GM21367 (cell line): ENCODE measurements around the gene FEM1C.

Experiments
- ATAC-seq: cut with Tn5 transposase; IDR thresholded peaks from one replicate; pipeline ENCODE4 v1.9.1; 2021; ENCODE audit not compliant: unreplicated experiment

The FEM1C gene

DNA sequence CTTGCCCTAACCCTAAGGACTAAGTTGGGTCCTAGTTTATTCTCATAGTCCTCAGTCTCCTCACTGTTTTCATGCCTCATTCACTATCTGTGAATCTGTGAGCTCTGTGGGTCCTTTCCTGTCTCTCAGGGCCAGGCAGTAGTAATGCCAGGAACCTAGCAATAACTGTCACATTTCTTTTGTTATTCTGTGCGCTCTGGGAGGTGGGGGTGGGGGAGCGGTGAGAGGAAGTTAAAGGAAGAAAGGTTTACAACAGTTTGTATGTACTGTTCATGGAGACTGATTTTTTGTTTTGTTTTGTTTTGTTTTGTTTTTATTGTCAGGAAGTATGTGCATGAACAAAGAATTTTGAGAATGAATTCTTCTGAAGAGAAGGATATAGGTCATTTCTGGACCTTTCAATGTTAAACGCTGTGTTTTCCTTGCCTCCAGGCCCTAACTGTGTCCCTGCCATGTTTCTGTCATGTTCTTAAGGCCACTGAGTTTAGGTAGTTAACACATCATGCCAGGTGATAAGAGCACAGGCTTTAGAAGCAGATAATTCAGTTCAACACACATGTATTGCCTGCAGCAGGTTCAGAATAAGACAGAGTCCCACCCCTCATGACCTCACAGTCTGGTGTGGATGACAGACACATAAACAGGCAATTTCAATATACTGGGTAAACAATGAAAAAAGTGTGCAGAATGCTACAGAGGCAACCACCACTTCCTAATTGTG, 13.3 kb upstream of the FEM1C start:
- no peak for ATAC-seq

DNA sequence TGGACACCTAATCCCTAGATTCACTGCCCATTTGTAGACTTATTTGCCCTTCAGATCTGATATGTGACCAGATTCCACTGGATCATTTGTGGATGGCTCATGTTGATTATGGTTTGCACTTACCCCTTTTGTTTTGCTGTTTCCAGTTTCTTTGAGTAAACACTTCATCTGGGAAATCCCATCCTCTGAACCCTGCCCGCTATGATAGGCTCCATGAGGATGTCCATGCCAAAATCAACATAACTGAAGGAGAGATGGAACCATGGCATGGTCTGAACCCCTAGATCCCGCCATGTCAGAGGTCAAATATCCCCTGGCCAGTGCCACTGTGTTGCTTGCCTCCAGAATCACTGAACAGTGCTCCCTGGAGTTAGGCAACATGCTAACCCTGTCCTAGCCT, 11.7 kb upstream of the FEM1C start:
- ATAC-seq: no peak

DNA sequence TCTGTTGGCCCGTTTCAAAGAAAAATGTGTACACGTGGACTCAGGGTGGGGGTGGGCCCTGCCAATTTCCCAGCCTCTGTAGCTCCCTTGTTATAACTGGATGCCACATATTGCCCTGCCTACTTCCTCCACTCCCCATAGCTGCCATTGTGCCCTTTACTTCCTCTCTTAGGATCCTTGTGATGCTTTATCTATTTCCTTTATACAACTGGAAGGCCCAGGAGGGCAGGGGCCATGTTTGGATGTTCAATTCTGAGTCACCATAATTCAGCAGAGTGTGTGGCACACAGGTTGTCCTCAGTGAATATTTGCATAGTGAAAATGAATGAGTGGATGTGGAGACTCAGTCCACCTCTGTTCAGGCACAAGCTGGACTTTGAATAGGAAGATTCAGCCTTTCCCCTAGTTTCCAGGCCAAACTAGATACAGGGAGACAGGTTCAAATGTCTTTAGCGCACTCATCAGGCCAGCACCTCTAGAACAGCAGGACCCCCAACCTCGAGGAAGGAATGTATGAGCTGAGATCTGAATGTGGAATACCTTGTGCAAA, 10.6 kb upstream of the FEM1C start:
- ATAC-seq: no peak

DNA sequence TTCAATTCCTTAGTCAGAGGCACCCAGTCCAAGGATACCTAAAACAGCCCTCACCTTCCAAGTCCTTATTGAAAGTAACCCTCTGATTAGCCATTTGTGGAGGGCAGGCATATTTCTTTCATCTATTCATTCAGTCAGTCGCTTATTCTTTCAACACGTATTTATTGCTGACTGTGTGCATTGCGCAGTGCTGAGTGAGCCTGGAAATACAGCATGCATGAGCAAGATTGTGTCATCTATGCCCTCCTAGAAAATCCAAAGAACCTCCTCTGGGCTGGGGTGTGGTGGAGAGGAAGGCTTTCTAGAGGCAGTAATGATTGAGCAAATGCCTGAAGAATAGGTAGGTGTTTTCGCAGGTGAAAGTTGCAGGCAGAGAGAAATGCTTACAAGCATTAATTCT, 8.5 kb upstream of the FEM1C start:
- ATAC-seq: no peak

DNA sequence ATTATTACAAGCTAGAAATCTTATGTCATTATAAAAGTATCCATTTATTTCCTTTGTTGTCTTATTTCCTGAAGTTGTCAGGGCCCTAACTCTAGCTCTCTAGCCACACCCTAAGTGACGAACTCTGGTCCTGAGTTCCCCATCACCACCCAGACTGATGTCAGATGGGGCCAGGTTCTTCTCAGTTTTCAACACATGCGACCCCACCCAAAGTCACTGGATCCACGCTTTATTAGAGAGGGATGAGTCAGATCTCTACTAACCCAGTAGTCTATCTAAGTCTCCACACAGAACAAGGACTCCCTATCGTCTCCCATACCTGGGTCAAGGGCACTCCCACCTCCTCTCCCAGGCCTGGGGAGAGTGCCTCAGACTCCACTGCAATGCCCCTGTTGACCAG, 6.8 kb upstream of the FEM1C start:
- ATAC-seq: no peak

DNA sequence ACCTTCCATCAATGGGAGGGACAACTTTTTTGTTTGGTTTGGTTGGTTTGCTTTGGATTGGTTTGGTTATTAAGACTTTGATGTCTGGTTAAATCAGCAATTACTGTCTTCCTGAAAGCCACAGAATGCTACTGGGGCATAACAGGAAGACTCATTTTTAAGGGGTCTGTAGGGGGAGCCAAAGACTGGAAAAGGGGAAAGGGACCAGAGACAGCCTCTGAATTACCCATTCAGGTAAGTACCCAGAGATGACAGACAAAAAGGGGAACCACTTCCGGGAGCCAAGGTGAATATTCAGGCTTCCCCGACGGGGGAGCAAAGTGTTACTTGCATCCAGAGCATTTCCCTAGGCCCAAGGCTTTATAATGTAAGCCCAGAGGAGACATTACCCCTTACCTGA, 4.6 kb upstream of the FEM1C start:
- peak; percentile 25 for ATAC-seq

DNA sequence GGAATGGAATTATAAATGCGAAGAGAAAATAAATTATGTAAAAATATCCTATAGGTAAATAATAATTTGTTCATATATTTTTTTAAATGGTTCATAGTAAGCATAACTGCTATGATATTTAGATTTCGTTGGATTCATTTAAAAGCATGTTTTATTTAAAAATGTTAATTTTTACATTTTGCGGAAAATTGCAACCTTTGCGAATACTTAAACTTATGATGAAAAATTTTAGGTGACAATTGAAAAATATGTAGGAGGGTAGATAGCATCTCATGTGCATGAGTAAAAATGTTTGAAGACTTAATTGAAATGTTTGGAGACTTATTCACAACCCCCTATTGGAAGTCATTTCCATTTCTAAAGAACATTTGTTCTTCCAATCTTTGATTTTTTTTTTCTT, 4.1 kb upstream of the FEM1C start:
- ATAC-seq: no peak

DNA sequence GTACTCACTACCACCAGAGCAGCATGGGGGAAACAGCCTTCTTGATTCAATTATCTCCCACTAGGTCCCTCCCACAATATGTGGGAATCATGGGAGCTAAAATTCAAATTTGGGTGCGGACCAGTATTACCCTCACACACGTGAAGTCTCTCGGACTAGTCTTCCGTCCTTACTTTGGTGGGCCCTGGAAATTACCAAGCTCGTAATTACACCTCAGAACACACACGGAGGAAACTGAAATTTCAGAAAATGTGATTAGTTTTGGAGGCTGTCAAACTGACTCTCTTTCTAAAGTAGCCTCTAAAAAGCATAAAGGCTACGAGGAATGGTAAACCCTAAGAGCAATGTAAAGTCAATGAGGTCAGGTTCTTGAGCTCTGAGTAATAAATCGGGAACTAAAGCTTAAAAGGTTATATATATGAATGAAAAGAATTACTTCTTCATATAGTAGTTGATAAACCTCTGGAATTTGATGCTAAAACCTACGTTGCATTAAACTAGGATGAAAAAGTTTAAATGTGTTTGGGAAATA, 842 bp upstream of the FEM1C start:
- ATAC-seq: no peak

DNA sequence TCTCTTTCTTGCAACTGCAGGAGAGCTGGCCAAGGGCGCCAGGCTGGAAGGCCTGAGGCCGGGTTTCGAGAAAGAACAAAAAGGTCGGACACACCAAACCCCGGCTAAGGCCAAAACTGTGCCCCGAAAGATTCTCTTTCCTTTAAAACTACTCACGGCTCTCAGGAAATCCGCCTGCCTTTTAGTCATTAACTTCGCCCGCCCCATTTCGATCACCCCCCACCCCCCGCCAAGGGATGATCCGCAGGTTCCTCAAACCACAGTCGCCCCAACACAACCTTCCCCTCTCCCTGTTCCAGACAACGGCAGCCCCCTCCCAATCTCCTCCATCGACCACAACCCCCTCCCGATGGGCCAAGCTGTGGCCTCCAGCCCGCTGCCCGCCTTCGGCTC, 536 bp downstream of the FEM1C start:
- peak; percentile 6 for ATAC-seq

DNA sequence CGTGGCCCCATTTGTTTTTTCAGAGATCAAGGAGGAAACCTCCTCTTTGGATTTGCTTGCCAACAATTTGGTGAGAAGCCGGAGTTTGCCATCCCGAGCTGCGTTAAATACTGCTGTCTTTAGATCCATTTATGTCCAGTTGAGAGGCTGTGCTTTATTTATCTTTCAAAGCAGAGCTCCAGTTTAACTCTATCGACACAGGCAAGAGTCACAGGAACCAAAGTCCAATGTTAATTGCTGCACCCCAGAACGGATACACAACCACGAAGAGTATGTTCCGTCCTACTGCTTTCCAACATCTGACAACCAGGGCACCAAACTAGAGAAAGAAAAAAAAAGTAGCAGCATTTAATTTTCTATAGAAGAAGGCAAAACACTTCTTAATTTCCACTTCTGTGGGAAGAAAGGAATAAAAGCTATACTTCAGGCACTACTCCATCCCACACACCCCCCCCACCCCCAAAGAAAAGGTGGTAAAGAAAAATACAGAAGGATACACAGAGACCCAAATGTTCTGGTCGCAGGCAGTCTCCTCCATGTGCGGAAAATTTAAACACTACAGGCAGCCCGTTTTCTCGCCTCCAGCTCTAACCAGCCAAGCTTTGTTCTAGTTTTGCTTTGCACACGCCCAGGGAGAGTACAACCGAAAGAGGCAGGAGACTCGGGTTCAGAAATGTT, 1.1 kb downstream of the FEM1C start:
- peak; percentile 20 for ATAC-seq

DNA sequence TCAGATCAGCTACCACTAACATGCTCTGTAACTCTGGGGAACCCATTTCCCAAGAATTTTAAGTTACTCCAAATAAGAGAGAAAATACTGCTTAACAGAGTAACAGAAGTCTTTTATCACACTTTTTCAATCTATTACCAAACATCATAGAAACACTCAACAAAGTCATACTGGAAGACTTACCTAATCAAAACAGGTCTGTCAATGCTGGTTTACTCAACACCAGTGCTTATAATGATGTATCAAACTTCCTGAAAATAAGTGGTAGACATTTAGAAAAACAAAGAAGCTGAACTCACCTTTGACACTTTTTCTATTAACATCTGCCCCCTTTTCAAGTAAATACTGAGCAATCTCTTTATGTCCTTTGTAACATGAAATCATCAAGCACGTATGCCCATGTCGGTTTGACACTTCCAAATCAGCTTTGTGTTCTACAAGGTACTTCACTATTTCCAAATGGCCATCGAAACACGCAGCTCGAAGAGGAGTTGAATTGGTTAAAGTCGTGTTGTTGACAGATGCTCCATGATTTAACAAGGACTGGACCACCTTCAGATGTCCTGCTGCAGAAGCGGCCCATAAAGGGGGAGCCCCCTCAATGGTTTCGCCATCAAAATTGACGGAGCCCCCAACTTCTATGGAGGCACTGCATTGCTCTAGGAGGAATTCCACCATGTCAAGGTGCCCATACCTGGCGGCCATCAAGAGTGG, 1.8 kb downstream of the FEM1C start:
- no peak for ATAC-seq

DNA sequence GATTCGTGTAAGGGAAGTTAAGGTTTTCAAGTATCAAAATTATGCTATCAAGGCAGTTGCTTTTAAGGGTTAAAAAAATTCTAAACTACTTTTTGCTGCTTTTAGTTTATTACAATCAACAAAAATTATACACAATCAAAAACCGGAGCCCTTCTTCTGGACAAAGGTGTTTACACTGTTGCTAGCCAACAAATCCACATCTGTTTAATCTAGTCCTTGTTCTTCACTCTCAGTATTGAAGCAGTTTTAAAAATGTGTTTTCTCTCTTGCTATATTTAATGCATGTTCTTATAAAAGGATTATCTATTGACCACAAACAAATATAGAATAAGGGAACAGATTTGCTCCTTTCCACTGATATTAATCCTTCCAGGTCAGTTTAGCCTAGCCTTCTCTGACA, 2.5 kb downstream of the FEM1C start:
- ATAC-seq: no peak

DNA sequence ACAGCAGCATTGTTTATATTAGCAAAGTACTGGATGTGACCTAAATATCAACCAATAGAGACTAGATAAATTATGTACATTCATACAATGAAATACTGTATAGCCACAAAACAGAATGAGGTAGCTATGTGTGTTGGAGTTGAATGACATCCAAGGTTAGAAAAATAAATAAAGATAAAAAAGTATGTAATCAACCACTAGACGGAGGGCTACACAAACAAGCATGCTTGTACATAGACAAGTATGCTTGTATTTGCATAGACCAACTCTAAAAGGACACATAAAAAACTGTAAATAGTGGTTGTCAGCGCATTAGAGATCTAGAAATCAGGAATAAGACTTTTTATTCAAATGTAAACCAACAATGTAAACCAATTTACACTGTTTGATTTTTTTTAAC, 3.0 kb downstream of the FEM1C start:
- no peak for ATAC-seq

DNA sequence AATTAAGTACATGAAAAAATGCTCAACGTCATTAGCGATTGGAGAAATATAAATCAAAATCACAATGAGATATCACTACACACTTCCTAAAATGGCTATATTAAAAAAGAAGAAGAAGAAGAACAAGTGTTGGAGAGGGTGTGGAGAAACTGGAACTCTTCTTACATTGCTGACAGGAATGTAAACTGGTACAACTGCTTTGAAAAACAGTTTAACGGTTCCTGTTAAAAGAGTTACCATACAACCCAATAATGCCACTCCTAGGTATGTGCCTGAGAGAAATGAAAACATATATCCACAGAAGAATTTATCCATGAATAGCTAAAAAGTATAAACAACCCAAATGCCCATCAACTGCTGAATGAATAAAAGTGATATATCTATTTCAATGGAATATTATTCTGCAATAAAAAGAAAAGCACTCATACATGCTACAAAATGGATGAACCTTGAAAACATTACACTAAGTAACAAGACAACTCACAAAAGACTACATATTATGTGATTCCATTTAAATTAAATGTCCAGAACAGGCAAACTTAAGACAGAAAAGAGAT, 9.0 kb downstream of the FEM1C start:
- no peak for ATAC-seq

DNA sequence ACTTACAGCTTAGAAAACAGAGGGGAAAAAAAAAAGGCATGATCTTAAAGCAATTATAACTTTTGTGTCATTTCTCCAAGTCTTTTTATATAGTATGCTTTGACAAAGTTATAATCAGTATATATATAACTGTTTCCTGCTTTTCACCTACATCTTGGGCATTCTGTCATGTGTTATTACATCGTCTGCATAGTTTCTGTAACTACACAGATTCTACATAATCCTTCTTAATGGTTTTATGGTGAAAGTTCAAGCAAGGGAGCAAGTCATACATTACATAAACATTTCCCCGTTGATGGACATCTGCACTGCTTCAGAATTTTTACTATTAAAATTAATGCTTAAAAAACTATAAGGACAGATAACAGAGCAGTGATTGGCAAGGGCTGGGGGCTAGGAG, 12.1 kb downstream of the FEM1C start:
- no peak for ATAC-seq

DNA sequence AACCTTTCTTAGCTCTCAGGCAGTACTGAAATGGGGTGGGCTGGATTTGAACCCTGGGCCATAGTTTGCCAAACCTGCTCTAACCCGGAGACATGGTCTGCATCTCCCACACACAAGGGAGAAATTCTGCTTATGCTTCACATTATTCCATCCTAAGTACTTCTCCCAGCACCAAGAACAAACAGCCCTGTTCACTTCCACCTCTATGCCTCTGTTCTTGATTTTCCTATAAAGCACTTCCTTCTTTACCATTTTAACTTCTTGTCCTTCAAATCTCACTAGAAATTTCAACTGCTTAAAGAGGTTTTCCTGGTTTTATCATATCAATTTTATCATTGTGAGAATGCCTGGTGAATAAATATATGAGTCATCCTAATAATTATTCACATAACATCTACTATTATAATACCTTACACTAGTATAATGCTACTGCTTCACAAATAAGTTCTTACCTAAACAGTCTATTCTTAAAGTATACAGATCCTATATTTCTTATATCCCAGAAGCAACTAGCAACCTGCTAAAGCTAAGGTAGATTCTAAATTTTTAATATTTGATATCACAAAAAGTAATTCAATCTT, 12.7 kb downstream of the FEM1C start:
- ATAC-seq: no peak

DNA sequence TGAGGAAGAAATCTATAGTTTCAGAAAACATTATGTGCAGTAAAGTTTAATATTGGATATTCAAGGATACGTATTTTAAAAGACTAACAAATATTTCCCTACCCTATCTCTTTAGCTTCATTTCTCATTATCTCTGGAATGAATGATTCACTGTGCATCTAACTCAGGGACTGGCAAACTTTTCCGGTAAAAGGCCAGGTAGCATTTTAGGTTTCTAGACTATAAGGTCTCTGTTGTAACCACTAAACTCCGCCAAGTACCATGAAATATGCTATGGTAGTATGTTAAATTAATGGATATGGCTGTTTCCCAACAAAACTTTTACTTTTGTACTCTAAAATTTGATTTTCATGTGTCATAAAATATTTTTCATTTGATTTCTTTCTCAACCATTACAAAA, 13.2 kb downstream of the FEM1C start:
- no peak for ATAC-seq

DNA sequence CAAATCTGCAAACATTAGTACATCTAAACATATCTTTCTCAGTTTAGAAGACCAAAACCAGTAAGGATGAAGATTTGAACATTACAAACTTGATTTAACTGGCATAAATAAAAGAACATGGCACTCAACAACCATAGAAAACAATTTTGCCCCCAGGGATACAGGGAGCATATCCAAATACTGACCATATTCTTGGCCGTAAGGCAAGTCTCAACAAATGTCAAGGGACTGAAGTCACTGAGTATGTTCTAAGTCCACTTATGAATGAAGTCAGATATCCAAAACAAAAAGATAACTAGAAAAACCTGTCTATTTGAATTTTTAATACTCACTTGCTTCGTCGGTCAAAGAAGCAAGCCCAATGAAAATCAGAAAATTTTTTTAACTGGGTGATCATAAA, 14.1 kb downstream of the FEM1C start:
- no peak for ATAC-seq

DNA sequence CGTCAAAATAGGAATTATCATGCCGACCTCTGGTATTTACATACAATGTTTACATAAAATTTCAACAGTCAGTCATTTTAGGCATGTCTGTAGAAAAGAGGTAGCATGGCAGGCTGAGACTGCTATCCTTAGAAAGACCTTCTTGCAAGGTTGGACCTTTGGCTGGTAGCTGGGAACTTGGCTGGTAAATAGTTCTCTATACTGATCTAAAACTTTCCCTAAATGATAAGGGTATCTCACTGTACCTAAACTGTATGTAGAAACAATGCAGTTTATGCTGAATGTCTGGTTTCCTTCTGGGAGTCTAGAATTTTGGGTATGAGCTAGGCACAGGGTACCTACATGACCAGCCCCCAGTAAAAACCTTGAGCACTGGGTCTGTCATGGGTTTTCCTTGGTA, 18.0 kb downstream of the FEM1C start:
- no peak for ATAC-seq

DNA sequence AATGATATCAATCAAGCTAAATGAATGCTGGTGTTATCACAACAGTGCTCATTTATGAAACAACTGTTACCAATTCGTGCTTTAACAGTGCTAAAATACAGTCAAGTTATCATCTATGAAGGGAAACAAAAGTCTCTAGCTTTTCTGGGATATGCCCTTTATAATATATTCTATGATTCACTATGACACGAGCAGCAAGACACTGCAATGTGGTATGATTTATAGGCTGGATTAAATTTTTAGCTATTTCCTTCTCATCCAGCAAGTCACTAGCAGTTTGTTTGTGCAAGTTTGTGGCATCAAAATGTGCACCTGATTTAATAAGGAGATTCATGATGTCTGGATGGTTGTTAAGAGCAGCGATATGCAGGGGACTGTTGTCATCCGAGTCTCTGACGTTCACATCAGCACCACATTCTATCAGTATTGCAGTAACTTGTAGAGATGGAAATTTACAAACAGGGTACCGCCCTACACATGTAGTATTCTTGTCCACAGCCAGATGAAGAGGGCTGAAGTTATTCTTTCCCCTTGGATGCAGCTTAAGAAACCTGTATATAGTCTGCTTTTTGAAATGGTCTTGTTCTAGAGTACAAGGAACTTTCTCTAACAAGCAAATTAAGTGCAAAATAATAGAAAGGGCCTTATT, 20.3 kb downstream of the FEM1C start:
- ATAC-seq: no peak
